Esophagus squamous epithelium (tissue), 4 donors: Measurements from ENCODE around the gene EGFLAM.

Source experiments
- CTCF ChIP-seq, 6 experiments: fragments of 450-650 bp in 4 of 6; fragments of 200-600 bp in 2 of 6; sonication (generic) in 2 of 6; IDR thresholded peaks; one replicate each; pipeline ENCODE4 v1.5.1; 2016 to 2019; ENCODE audit warnings: antibody characterized with exemption in 6 of 6, mild to moderate bottlenecking in 4 of 6, moderate library complexity in 4 of 6
- POLR2A ChIP-seq, 4 donors: fragments of 450-650 bp; IDR thresholded peaks; one replicate each; pipeline ENCODE4 v1.6.1; 2017; ENCODE audit warnings: antibody characterized with exemption in 4 of 4, mild to moderate bottlenecking in 4 of 4, moderate library complexity in 3 of 4

- no peak for TF ChIP-seq CTCF (IDR thresholded peaks at IDR 0.05)
- no peak for TF ChIP-seq POLR2A (IDR thresholded peaks at IDR 0.05)
Observed at GRCh38 chr5:38228914-38229313, 29.4 kb upstream of the EGFLAM start.
